HepG2 (cell line): ENCODE results near the gene CLCN2. TPM values are rescaled to one million over a fixed set of nuclear protein-coding genes. Genes with fewer than 3 reads are reported as not detected.
A peak's percentile ranks its signal among the peaks of the same experiment; 100 is the strongest.

ENCODE experiments used
- ATAC-seq: fragments of 200-7000 bp; cut with Tn5 transposase; 3 replicates; pipeline ENCODE4 v1.9.1; 2020; ENCODE audit warnings: mild to moderate bottlenecking, moderate library complexity
- BruUV-seq: library from RNA; stranded (reverse); fragments of 400-500 nt; replicated peaks from 2 replicates; lab custom pipeline; 2021; lab: Mats Ljungman, UMichigan
- CTCF ChIA-PET: fragments of 300-600 bp; formaldehyde crosslinking; extraction: SDS; loops from one replicate; lab custom pipeline; 2021; ENCODE audit warnings: low total read pairs, inconsistent platforms, low intra/inter-chr PET ratio; lab: Yijun Ruan, JAX
- POLR2A ChIA-PET: fragments of 350-600 bp; sonication (Branson Sonifier 250); formaldehyde crosslinking; loops from one replicate; lab custom pipeline; 2020; ENCODE audit warnings: antibody characterized with exemption, inconsistent platforms; lab: Yijun Ruan, JAX
- DNase-seq: peaks from one replicate; pipeline ENCODE4 v3.0.0-alpha.2; 2015; ENCODE audit warnings: low spot score
- FAIRE-seq: peaks from 3 replicates; lab custom pipeline; 2011; peaks lifted over from hg19 to GRCh38; lab: Jason Lieb, UNC
- H2AFZ ChIP-seq: one replicate; pipeline ENCODE4 v1.6.1; 2011; ENCODE audit warnings: low read length, inconsistent platforms
- H3K27ac ChIP-seq: fragments of 300-600 bp; 3 replicates; pipeline ENCODE4 v1.8.0; 2011; ENCODE audit warnings: mixed run types, mild to moderate bottlenecking, mixed read lengths, low read length, inconsistent platforms; ENCODE audit not compliant: insufficient read depth; ENCODE audit errors: extremely low read length
- H3K27me3 ChIP-seq, 2 experiments: fragments of 200-600 bp in 1 of 2; 2 replicates in 1 of 2; 3 replicates in 1 of 2; pipeline versions ENCODE4 v1.6.0 to v1.8.0; 2011; ENCODE audit warnings: low read length in 2 of 2, mild to moderate bottlenecking in 2 of 2, moderate library complexity in 2 of 2, inconsistent platforms in 1 of 2; ENCODE audit not compliant: insufficient read depth in 2 of 2, control insufficient read depth in 1 of 2
- H3K36me3 ChIP-seq, 2 experiments: fragments of 200-600 bp in 1 of 2; replicated peaks in 1 of 2; 2 replicates in 1 of 2; 3 replicates in 1 of 2; pipeline versions ENCODE4 v1.5.1 to v1.8.0; 2011; ENCODE audit warnings: low read length in 2 of 2, inconsistent platforms in 1 of 2; ENCODE audit not compliant: insufficient read depth in 2 of 2, control insufficient read depth in 1 of 2
- H3K4me1 ChIP-seq: 2 replicates; pipeline ENCODE4 v1.5.1; 2012; ENCODE audit warnings: low read length, inconsistent platforms; ENCODE audit not compliant: insufficient read depth
- H3K4me2 ChIP-seq: 2 replicates; pipeline ENCODE4 v1.6.0; 2011; ENCODE audit warnings: low read depth, low read length, inconsistent platforms
- H3K4me3 ChIP-seq, 3 experiments: fragments of 200-600 bp in 1 of 3; sonication (generic), shearing (Covaris generic) in 1 of 3; replicated peaks in 1 of 3; 2 replicates each; pipeline ENCODE4 v1.5.1; 2011 to 2016; ENCODE audit warnings: low read length in 3 of 3, inconsistent platforms in 2 of 3, low read depth in 2 of 3, mild to moderate bottlenecking in 2 of 3, control low read depth in 1 of 3, mixed read lengths in 1 of 3; ENCODE audit not compliant: insufficient read depth in 1 of 3
- H3K79me2 ChIP-seq: one replicate; pipeline ENCODE4 v1.6.1; 2011; ENCODE audit warnings: low read length, inconsistent platforms; ENCODE audit not compliant: insufficient read depth
- H3K9ac ChIP-seq: 2 replicates; pipeline ENCODE4 v1.6.0; 2011; ENCODE audit warnings: mild to moderate bottlenecking, low read depth, low read length, inconsistent platforms; ENCODE audit not compliant: insufficient read depth
- H3K9me3 ChIP-seq: 2 replicates; pipeline ENCODE4 v1.5.1; 2012; ENCODE audit warnings: mild to moderate bottlenecking, low read length
- H4K20me1 ChIP-seq: 2 replicates; pipeline ENCODE4 v1.6.0; 2011; ENCODE audit warnings: inconsistent platforms, mild to moderate bottlenecking, low read length, moderate library complexity; ENCODE audit not compliant: insufficient read depth
- BRF2 ChIP-seq: sonication (generic); formaldehyde crosslinking; IDR thresholded peaks from 2 replicates; pipeline ENCODE4 v1.8.1; 2022; ENCODE audit warnings: mild to moderate bottlenecking, missing genetic modification reagents
- FOXJ3 ChIP-seq: sonication (generic); formaldehyde crosslinking; IDR thresholded peaks from 2 replicates; pipeline ENCODE4 v1.4.0; 2020; ENCODE audit warnings: missing genetic modification reagents, mild to moderate bottlenecking, borderline replicate concordance
- GPBP1L1 ChIP-seq: sonication (generic); formaldehyde crosslinking; IDR thresholded peaks from 2 replicates; pipeline ENCODE4 v1.5.0; 2020; ENCODE audit warnings: mild to moderate bottlenecking, missing genetic modification reagents
- GZF1 ChIP-seq: sonication (generic); formaldehyde crosslinking; IDR thresholded peaks from 2 replicates; pipeline ENCODE4 v1.5.1; 2020; ENCODE audit warnings: mild to moderate bottlenecking, missing genetic modification reagents
- TFDP1 ChIP-seq: IDR thresholded peaks from 2 replicates; pipeline ENCODE4 v1.6.1; 2016; ENCODE audit warnings: missing compliant biosample characterization, missing genetic modification reagents, borderline replicate concordance
- TGIF2 ChIP-seq: IDR thresholded peaks from 2 replicates; pipeline ENCODE4 v1.6.1; 2016; ENCODE audit warnings: control low read depth, missing compliant biosample characterization
- ZNF441 ChIP-seq: sonication (generic); formaldehyde crosslinking; IDR thresholded peaks from 2 replicates; pipeline ENCODE4 v1.7.0; 2021; ENCODE audit warnings: missing genetic modification reagents, borderline replicate concordance
- ZNF567 ChIP-seq: sonication (generic); formaldehyde crosslinking; IDR thresholded peaks from 2 replicates; pipeline ENCODE4 v1.8.1; 2023; ENCODE audit warnings: mild to moderate bottlenecking, missing genetic modification reagents, borderline replicate concordance
- WGBS: methylation state at CpG from one replicate; pipeline ENCODE4 v1.1.6; 2017; ENCODE audit warnings: low lambda C conversion rate; 5-methylcytosine and 5-hydroxymethylcytosine counted together
- in situ Hi-C: cut with HindIII; loops from 2 replicates; pipeline ENCODE4 v1.10.0; 2017; ENCODE audit warnings: low pct_unique_long_range_greater_than_20kb; ENCODE audit not compliant: extremely low pct_ligation_motif_present
- intact Hi-C: fragments of 100-400 bp; cut with micrococcal nuclease; formaldehyde crosslinking; loops from one replicate; pipeline ENCODE4 v1.10.0; 2022; ENCODE audit not compliant: unreplicated experiment
- polyA plus RNA-seq, 8 experiments: library from polyadenylated mRNA; depleted of rRNA in 3 of 8; stranded (reverse) in 7 of 8; unstranded in 1 of 8; fragments of >200 nt; fragmentation: Illumina TruSeq in 4 of 8; extraction: Trizol in 4 of 8; gene quantifications; 2 replicates each; pipeline versions ENCODE4 v1.2.1 to v1.2.3, GENCODE V29; 2011 to 2016; ENCODE audit warnings: low read depth in 4 of 8, missing spikeins in 1 of 8, mixed read lengths in 1 of 8; ENCODE audit not compliant: insufficient read depth in 1 of 8
- total RNA-seq, 5 experiments: library from RNA; depleted of rRNA; stranded (reverse); fragments of >200 nt; fragmentation: Illumina TruSeq; extraction: Trizol; gene quantifications; 2 replicates each; pipeline ENCODE4 v1.2.3, GENCODE V29; 2016; ENCODE audit warnings: low read depth in 1 of 5
- TF ChIP-seq, protein P1 (sequence below): sonication (generic); formaldehyde crosslinking; IDR thresholded peaks from 2 replicates; pipeline ENCODE4 v1.9.0; 2021; ENCODE audit warnings: missing genetic modification reagents, mild to moderate bottlenecking, borderline replicate concordance
- TF ChIP-seq, protein P2 (sequence below): sonication (generic); formaldehyde crosslinking; IDR thresholded peaks from 2 replicates; pipeline ENCODE4 v1.4.0; 2020; ENCODE audit warnings: missing genetic modification reagents
- TF ChIP-seq, protein P3 (sequence below): sonication (generic); formaldehyde crosslinking; IDR thresholded peaks from 2 replicates; pipeline ENCODE4 v1.5.1; 2020; ENCODE audit warnings: mild to moderate bottlenecking, moderate library complexity, missing genetic modification reagents
- TF ChIP-seq, protein P4 (sequence below): sonication (generic); formaldehyde crosslinking; IDR thresholded peaks from 2 replicates; pipeline ENCODE4 v1.5.0; 2020; ENCODE audit warnings: mild to moderate bottlenecking, missing genetic modification reagents

CLCN2 gene
- total and polyA plus RNA-seq, 2 of the 13 experiments (the other 11 are each of a cell fraction or from before 2014, with no cell fraction given) = 11.4 to 13.5 TPM

DNA sequence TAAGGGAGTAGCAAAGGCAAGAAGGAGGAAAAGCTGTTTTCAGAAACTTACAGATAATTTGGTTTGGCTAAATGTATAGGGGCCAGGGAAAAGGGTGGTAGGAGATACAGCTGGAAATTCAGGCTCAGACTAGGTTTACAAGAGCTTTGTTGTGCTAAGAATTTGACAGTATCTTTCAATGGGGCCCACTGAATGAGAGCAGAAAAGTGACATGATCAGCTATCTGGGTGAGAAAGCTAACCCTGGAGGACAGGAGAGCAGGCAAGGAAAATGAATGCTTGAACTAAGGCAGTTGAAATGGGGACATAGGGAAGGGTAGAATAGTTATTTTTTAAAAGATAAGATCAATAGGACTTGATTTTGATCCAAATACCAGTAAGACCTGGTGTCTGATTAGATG is 49.8 kb downstream of the CLCN2 start (continued):
- TF ChIP-seq ZNF441 (CRISPR knock-in tag) = no peak
- no peak for TF ChIP-seq GZF1

- Histone ChIP-seq H3K36me3 (peaks cover 18 to 53% of the 10 kb centered on the region in 2 experiments), H3K4me3 (no peak overlapping the region), H3K4me2 (no peak overlapping the region), H3K9ac (no peak overlapping the region), H3K27me3 (no peaks in the 10 kb centered on the region; a peak in 1 of 5 replicates), H3K4me1 (peaks cover 1% of the 10 kb centered on the region), H3K27ac (no peak overlapping the region), H3K79me2 (no peaks in the 10 kb centered on the region), H4K20me1 (no peaks in the 10 kb centered on the region), H3K9me3 (no peaks in the 10 kb centered on the region), H2AFZ (no peak overlapping the region)
- intact Hi-C loops (no loop called here), in situ Hi-C loops (no loop called here)
- WGBS = 97% methylated on average over 7 of the region's 7 CpGs
- ChIA-PET CTCF (no interaction called here), POLR2A (no interaction called here)
- no peak for DNase-seq
- no peak for FAIRE-seq
- no TSS peak for BruUV-seq
- peak; percentile 56 for ATAC-seq
- TF ChIP-seq ZNF567 (CRISPR knock-in tag) (no peak), FOXJ3 (no peak), GPBP1L1 (CRISPR knock-in tag) (no peak), TFDP1 (CRISPR knock-in tag) (no peak), BRF2 (CRISPR knock-in tag) (no peak), TGIF2 (CRISPR knock-in tag) (no peak)
- TF ChIP-seq, protein P1, sequence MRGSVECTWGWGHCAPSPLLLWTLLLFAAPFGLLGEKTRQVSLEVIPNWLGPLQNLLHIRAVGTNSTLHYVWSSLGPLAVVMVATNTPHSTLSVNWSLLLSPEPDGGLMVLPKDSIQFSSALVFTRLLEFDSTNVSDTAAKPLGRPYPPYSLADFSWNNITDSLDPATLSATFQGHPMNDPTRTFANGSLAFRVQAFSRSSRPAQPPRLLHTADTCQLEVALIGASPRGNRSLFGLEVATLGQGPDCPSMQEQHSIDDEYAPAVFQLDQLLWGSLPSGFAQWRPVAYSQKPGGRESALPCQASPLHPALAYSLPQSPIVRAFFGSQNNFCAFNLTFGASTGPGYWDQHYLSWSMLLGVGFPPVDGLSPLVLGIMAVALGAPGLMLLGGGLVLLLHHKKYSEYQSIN (CRISPR knock-in tag) = no peak
- TF ChIP-seq, protein P2, sequence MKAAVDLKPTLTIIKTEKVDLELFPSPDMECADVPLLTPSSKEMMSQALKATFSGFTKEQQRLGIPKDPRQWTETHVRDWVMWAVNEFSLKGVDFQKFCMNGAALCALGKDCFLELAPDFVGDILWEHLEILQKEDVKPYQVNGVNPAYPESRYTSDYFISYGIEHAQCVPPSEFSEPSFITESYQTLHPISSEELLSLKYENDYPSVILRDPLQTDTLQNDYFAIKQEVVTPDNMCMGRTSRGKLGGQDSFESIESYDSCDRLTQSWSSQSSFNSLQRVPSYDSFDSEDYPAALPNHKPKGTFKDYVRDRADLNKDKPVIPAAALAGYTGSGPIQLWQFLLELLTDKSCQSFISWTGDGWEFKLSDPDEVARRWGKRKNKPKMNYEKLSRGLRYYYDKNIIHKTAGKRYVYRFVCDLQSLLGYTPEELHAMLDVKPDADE (CRISPR knock-in tag) = no peak
- TF ChIP-seq, protein P3, sequence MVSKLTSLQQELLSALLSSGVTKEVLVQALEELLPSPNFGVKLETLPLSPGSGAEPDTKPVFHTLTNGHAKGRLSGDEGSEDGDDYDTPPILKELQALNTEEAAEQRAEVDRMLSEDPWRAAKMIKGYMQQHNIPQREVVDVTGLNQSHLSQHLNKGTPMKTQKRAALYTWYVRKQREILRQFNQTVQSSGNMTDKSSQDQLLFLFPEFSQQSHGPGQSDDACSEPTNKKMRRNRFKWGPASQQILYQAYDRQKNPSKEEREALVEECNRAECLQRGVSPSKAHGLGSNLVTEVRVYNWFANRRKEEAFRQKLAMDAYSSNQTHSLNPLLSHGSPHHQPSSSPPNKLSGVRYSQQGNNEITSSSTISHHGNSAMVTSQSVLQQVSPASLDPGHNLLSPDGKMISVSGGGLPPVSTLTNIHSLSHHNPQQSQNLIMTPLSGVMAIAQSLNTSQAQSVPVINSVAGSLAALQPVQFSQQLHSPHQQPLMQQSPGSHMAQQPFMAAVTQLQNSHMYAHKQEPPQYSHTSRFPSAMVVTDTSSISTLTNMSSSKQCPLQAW (CRISPR knock-in tag) = no peak
- TF ChIP-seq, protein P4, sequence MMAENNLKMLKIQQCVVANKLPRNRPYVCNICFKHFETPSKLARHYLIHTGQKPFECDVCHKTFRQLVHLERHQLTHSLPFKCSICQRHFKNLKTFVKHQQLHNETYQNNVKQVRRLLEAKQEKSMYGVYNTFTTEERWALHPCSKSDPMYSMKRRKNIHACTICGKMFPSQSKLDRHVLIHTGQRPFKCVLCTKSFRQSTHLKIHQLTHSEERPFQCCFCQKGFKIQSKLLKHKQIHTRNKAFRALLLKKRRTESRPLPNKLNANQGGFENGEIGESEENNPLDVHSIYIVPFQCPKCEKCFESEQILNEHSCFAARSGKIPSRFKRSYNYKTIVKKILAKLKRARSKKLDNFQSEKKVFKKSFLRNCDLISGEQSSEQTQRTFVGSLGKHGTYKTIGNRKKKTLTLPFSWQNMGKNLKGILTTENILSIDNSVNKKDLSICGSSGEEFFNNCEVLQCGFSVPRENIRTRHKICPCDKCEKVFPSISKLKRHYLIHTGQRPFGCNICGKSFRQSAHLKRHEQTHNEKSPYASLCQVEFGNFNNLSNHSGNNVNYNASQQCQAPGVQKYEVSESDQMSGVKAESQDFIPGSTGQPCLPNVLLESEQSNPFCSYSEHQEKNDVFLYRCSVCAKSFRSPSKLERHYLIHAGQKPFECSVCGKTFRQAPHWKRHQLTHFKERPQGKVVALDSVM (CRISPR knock-in tag) = no peak
Measured at GRCh38 chr3:184308744-184309143, 52.7 kb downstream of the CLCN2 start.
